H1 (cell line): ENCODE results near the gene CCDC195. TPM values are rescaled to one million over a fixed set of nuclear protein-coding genes. Genes with fewer than 3 reads are reported as not detected.

Source experiments
- RBBP5 ChIP-seq: IDR thresholded peaks from 2 replicates; pipeline ENCODE4 v1.7.1; 2012; ENCODE audit warnings: low read depth, mild to moderate bottlenecking, inconsistent platforms, low read length, moderate library complexity, borderline replicate concordance
- polyA plus RNA-seq, 7 experiments: library from polyadenylated mRNA; depleted of rRNA in 3 of 7; stranded (reverse) in 5 of 7; unstranded in 2 of 7; fragments of >200 nt in 5 of 7; fragments of 200-250 nt in 2 of 7; gene quantifications; 1 replicate in 5 of 7; 2 replicates in 1 of 7; 4 replicates in 1 of 7; pipeline versions ENCODE4 v1.2.1 to v1.2.3, GENCODE V29; 2011 to 2013; ENCODE audit warnings: missing spikeins in 2 of 7, mixed read lengths in 2 of 7
- total RNA-seq: library from RNA; stranded (reverse); fragmentation: NEBNext Ultra II Directional; extraction: Animal tissue kit (Norgen Biotek cat#: 25700); gene quantifications from 2 replicates; pipeline ENCODE4 v1.2.1, GENCODE V29; 2021

Gene CCDC195
- total and polyA plus RNA-seq, 2 of the 8 experiments (the other 6 are each of a cell fraction or from before 2014, with no cell fraction given) = not detected

DNA sequence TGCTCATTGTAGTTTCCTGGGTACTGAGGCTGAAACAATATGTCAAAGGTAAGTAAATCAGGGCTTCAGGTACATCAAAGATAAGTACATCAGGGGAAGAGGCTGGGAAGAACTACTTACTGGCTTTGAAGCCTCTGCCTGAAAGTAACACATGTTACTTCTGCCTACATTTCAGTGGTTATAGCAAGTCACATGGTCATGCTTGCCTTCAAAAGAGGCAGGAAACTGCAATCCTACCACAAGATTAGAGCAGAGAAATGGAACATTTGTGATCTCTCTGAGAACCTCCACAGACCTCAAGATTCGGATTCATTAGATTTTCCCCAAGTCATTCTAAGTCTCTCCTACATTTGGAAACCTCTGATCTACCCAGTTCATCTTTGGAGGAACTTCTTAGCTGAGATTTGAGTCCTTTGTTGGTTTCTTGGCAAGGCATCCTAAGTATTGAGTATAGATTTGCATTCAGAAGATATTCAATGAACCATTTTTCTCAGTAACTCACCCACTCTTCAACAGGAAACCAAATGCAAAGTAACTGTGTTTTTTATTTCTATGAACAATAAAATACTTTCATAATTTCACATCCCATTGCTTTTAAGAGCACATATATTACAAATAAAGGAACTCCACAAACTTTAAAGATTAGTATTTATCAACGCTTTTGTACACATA lies 48.5 kb upstream of the CCDC195 start (continued):
- TF ChIP-seq RBBP5 = no peak
